IPS-NIHi7 (cell line): ENCODE measurements around the gene CCDC40.

Experiments
- DNase-seq: peaks from one replicate; pipeline ENCODE4 v3.0.0; 2012; ENCODE audit warnings: mixed read lengths; ENCODE audit errors: extremely low spot score

CCDC40 gene

GRCh38 chr17:80000981-80001775, 35.3 kb upstream of the CCDC40 start:
- DNase-seq = no peak

- DNase-seq = no peak
These were observed 34.3 kb upstream of the CCDC40 start for GRCh38 chr17:80002070-80002641.

- no peak for DNase-seq
These were observed 33.6 kb upstream of the CCDC40 start for GRCh38 chr17:80002690-80003490.

GRCh38 chr17:80003969-80004368, 32.5 kb upstream of the CCDC40 start:
- no peak for DNase-seq

- DNase-seq = peak; percentile 93
These were observed 30.8 kb upstream of the CCDC40 start for GRCh38 chr17:80005360-80006338.

GRCh38 chr17:80006339-80006720, 30.1 kb upstream of the CCDC40 start:
- no peak for DNase-seq

GRCh38 chr17:80006811-80007752, 29.4 kb upstream of the CCDC40 start:
- no peak for DNase-seq

GRCh38 chr17:80007939-80008338, 28.5 kb upstream of the CCDC40 start:
- DNase-seq = no peak

- DNase-seq = peak; percentile 95
These were observed 28.0 kb upstream of the CCDC40 start for GRCh38 chr17:80008383-80008840.

GRCh38 chr17:80008848-80009247, 27.6 kb upstream of the CCDC40 start:
- DNase-seq = no peak

- DNase-seq = no peak
These were observed 26.8 kb upstream of the CCDC40 start for GRCh38 chr17:80009391-80010282.

GRCh38 chr17:80010283-80010858, 26.1 kb upstream of the CCDC40 start:
- DNase-seq = no peak

GRCh38 chr17:80011989-80012555, 24.4 kb upstream of the CCDC40 start:
- DNase-seq = no peak

- DNase-seq = no peak
These were observed 23.4 kb upstream of the CCDC40 start for GRCh38 chr17:80012765-80013741.

GRCh38 chr17:80017226-80018010, 19.0 kb upstream of the CCDC40 start:
- no peak for DNase-seq

- DNase-seq = no peak
These were observed 17.4 kb upstream of the CCDC40 start for GRCh38 chr17:80018917-80019651.
